ENCODE measurements around the gene PCDHGA11.
"Not testable (repeated sequence)": the region's sequence is repeated elsewhere in the genome, so short reads cannot be mapped to it uniquely, and the experiment has no call there.

The PCDHGA11 gene

GRCh38 chr5:141430332-141431113, 9.7 kb downstream of the PCDHGA11 start, which contains the start of gene PCDHGA12:
PCDHGA12 (plus strand) TSS chr5:141430507; CDS start chr5:141430760, 253 bp downstream.
- DNase-seq (ENCODE audit: low read depth in 2 of 3, low spot score in 1 of 3) = no peak

GRCh38 chr5:141431286-141431685, 10.4 kb downstream of the PCDHGA11 start:
- DNase-seq (ENCODE audit: low read depth in 2 of 3, low spot score in 1 of 3) = no peak

GRCh38 chr5:141432308-141432707, 11.5 kb downstream of the PCDHGA11 start:
- DNase-seq (ENCODE audit: low read depth in 2 of 3, low spot score in 1 of 3) = not testable (repeated sequence)

GRCh38 chr5:141432726-141433125, 11.9 kb downstream of the PCDHGA11 start:
- not testable (repeated sequence) for DNase-seq (ENCODE audit: low read depth in 2 of 3, low spot score in 1 of 3)

- DNase-seq (ENCODE audit: low read depth in 2 of 3, low spot score in 1 of 3) = no peak
Measured at GRCh38 chr5:141434006-141434405, 13.2 kb downstream of the PCDHGA11 start.

- no peak for DNase-seq (ENCODE audit: low read depth in 2 of 3, low spot score in 1 of 3)
Measured at GRCh38 chr5:141437221-141437620, 16.4 kb downstream of the PCDHGA11 start.

GRCh38 chr5:141439411-141440141, 18.7 kb downstream of the PCDHGA11 start:
- no peak for DNase-seq (ENCODE audit: low read depth in 2 of 3, low spot score in 1 of 3)

GRCh38 chr5:141440341-141440740, 19.5 kb downstream of the PCDHGA11 start:
- DNase-seq (ENCODE audit: low read depth in 2 of 3, low spot score in 1 of 3) = no peak

GRCh38 chr5:141441571-141442170, 20.8 kb downstream of the PCDHGA11 start:
- DNase-seq (ENCODE audit: low read depth in 2 of 3, low spot score in 1 of 3) = no peak

GRCh38 chr5:141465351-141465750, 44.5 kb downstream of the PCDHGA11 start:
- DNase-seq (ENCODE audit: low read depth in 2 of 3, low spot score in 1 of 3) = no peak

All from stimulated activated CD4-positive, alpha-beta T cell treated with anti-CD3 and anti-CD28 coated beads, Interleukin-12 subunit alpha, Interleukin-12 subunit beta, amount 100 ng/mL, for 48 hours (primary cell).